ENCODE results near the gene TMEM31.

TMEM31 gene, protein sequence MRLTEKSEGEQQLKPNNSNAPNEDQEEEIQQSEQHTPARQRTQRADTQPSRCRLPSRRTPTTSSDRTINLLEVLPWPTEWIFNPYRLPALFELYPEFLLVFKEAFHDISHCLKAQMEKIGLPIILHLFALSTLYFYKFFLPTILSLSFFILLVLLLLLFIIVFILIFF

DNA sequence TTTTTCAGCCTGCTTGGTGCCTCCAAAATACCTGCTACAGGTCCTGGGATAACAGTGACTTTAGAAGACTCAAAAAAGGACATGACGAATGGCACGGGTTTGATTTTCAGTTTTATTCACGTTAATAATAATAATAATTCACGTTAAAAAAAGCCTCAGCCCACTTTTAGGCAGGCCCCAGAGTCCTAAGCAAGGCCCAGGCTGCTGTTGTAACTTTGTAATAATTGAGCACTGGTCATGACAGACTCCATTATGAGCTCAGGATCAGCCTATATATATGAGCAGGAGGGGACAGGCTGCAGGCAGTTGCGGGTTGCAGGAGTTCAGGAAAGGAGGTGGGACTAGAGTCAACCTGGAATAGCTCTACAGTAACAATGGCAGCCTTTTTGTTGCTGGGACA, at the start of gene TMEM31:
Gene TMEM31 (plus strand): TSS at position 301 of the 400 bp plus-strand sequence. CDS start 1,350 bp downstream, outside the sequence.
- H3K4me3 ChIP-seq: no peak within 1 kb of the TSS
- no peak within 1 kb of the TSS for H3K27ac ChIP-seq

DNA sequence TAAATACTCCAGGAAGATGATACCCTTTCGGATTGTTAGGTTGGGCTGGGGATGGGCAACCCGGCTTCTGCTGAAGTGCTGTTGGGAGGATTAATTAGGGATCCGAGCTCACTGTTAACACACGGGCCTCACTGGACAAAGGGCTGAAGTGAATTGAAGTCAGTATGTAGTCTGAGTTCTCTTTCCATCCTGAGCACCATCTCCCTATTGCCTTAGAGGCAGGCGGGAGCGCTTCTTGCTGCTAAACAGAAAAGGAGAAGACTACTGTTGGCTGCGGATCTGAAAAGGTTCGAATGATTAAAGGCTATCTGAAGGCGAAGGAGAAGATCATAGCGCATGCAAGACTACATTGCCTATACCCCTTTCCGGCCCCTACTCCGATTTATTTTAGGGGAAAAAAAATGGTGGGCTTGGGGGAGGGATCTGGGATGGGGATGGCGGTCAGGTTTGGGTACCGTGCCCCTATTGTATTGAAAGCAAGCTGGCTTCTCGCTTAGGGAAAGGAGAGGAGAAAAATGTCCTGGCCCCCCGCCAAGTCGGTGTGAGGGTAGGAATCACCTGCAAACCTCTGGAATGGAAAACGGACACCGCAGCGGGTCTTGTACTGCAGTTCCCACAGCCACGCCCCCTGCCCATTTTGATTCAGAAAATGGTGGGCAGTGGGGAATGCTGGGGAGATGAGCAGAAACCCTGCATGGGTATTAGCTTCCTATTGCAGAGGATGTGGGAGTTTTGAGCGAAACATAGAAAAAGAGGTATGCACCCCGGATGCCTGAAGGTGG, 46.5 kb upstream of the TMEM31 start:
- no peak overlapping the region for H3K4me3 ChIP-seq
- H3K27ac ChIP-seq: no peak overlapping the region

DNA sequence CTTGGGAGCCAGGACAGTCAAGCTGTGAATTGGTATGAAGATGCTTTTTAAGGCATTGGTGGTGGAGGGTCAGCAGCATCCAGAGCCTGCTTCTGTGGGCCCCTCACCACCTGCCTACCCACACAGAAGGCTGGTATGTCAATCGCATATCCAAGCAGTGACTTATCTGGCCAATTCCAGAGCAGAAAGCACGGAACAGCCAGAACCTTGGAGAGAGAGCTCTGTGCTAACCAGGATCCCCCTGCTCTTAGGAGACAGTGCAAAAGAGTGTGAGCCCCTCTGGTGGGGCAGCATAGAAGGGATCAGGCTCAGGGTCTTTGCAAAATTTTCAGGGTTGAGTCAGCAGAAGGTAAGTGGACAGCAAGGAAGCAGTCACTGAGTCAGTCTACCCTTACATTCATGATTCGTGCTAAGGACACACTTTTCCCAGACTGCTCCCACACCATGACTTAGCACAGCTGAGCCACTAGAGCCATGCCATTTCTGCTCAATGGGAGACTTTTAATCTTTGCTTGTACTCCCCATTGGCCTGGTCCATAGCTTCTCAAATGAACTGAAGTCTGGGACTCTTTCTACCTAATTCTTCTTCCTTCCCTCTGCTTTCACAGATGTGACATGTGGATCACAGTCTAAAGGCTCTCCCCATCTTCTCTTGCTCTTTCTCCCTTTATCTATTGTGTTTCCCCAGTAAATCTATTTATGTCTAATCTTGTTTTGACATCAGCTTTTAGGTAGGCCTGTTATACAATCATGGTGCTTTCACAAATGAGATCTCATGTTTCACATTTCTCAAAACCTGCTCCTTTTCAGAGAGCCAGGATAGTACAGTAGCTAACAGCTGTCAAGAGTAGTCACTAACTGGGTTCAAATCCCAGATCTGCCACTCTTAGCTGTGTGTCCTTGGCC, 44.3 kb upstream of the TMEM31 start:
- Histone ChIP-seq H3K27ac (no peak overlapping the region), H3K4me3 (no peak overlapping the region)

DNA sequence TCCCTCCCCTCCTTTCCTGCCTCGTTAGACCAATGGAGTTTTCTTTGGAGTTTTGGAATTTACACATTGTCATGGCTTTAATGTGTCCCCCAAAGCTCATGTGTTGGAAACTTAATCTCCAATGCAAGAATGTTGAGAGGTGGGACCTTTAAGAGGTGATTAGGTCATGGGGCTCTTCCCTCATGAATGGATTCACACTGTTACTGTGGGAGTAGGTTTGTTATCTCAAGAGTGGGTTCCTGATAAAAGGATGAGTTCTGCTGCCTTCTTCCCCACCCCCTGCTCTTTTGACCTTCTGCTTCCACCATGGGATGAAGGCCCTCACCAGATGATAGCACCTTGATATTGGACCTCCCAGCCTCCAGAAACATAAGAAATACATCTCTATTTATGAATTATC, 41.0 kb upstream of the TMEM31 start:
- no peak overlapping the region for H3K4me3 ChIP-seq
- H3K27ac ChIP-seq: no peak overlapping the region

DNA sequence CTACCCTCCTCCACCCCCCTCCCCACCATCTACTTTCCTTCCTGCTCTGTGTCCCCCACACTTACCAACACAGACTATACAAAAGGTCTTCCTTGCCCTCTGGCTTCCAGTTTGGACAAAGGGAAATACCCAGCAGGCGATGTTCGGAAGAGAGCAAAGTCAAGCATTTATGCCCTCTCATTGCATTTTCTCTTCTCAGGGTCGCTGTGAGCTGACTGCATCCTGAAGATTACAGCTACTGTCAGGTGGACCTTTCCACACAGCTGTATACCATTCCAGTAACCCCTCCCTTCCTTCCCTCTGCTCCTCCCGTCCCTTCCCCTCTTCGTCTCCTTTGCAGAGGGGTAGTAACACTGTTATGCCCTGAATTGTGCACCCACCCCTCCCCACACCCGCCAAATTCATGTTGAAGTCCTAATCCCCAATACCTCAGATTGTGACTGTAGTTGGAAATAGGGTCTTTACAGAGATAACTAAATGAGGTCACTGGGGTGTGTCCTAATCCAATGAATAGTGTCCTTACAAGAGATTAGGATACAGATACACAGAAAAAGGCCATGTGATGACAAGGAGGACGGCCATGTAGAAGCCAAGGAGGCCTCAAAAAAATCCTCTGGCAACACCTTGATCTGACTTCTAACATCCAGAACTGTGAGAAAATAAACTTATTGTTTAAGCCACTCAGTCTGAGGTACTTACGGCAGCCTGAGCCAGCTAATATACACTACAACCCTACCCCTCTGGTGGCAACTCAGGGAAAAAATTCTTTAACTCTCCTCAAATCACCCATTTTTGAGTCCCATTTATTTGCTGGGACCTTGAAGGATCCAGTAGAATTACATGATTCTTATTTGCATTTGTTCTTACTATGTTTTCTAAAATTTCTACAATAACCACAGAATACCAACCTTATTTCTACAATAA, 35.9 kb upstream of the TMEM31 start:
- Histone ChIP-seq H3K4me3 (no peak overlapping the region), H3K27ac (no peak overlapping the region)

DNA sequence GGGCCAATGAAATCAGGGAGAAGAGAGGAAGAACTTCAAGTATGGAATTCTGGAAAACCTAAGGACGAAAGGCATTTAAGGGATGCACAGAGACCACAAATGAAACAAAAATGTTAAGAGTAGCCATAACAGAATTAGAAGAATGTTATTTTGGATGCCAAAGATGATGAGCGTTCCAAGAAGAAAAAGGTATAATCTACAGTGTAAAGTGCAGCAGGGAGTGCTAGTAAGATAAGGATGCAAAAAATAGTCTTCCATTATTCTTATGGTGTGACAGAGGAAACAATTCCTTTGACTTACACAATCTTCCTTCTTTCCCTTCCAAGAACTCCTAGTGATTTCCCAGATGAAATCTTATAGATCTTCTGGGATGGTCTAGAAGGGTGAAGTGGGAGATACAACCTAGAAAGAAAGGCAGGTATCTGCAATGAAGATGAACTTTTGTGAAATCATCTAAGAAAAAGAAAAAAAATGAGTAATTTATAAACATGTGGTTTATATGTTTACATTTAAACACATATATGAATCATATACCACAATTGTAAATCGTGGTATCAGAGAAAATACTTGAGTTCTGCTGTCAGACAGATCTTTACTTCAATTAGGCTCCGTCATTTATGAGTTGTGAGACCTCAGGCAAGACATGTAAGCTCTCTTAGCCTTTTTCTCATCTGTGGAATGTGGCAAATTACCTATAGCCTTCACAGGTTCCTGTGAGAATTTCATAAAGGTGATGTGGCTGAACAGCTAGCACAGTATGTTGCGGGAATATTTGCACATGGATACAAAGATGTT, 32.3 kb upstream of the TMEM31 start:
- Histone ChIP-seq H3K4me3 (no peak overlapping the region), H3K27ac (no peak overlapping the region)

DNA sequence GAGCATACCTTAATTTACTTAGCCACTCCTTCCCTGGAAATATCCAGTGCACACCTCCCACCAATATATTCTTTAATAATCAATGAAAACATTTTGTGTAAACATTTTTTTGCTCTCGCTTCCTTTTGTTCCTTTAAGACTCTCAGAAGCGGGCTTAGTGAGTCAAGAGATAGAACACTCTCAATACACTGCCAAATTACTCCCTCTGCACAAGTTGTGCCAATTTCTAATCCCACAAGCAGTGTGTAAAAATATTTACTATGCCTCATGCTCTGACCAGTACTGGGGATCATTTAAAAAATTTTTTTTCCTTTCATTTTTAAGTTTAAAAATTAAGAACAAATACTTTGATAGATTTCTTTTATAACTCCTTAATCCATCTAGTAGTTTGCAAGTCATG, 29.3 kb upstream of the TMEM31 start:
- Histone ChIP-seq H3K4me3 (no peak overlapping the region), H3K27ac (no peak overlapping the region)

DNA sequence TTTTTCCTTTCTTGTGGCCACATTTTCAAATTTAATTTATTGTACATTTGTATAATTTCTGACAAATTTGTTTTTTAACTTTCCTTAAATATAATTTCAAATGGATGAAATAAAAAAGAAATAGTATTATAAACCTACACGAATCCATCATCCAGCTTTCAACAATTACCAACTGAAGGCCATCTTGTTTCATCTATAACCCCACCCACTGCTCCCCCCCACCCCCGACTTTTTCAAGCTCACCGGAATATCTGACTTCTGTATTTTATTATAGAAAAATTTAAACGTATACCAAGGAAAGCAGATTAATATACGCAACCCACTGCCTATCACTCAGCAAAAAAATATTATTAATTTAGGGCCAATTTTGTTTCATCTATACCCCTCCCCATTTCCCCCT, 25.3 kb upstream of the TMEM31 start:
- peak overlapping the region; percentile 34 to 58 (median 48) for H3K4me3 ChIP-seq
- peak overlapping the region in 11 of 21 experiments; percentile 77 to 93 (median 86) for H3K27ac ChIP-seq

DNA sequence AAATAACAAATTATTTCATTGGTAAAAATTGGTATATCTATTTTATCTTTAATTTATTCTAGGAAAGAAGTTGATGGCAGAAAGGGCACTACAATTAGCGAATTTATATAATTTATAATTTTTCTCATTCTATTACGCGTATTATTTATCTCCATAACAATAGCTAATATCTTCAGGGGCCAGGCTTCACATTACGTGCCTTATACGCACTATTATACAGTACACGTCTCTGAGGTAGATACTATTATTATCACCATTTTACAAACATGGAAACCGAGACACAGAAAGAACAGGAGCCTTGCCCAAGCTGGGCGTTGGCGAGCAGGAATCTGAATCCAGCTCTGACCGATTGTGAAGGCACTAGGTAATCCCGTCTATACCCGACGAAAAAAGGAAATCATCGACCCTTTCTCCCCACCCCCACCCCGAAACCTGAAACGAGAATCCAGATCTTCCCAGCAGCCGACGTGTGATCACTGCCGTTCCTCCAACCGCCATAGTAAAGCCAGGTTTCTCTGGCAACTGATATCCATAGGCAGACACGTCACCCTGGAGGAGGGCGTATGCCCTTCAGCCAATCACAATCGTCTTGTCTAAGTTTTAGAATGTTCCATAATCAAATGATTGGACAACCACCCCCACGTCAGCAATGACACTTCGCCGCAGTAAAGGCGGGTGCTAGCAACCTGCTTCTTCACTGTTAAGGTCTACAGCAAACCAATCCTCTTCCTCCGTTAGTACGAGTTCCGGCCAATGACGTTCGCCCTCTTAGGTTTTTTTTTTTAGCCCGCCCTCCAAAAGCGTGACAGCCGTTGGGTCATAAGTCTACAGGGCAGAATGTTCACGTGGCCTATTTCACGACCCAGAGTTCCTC, 24.3 kb upstream of the TMEM31 start, which contains the start of gene MORF4L2:
Gene MORF4L2 (minus strand): TSS at position 501 of the 874 bp plus-strand sequence. CDS start 9,672 bp downstream, outside the sequence.
- H3K27ac ChIP-seq: peak within 1 kb of the TSS; percentile 58 to 96 (median 89)

DNA sequence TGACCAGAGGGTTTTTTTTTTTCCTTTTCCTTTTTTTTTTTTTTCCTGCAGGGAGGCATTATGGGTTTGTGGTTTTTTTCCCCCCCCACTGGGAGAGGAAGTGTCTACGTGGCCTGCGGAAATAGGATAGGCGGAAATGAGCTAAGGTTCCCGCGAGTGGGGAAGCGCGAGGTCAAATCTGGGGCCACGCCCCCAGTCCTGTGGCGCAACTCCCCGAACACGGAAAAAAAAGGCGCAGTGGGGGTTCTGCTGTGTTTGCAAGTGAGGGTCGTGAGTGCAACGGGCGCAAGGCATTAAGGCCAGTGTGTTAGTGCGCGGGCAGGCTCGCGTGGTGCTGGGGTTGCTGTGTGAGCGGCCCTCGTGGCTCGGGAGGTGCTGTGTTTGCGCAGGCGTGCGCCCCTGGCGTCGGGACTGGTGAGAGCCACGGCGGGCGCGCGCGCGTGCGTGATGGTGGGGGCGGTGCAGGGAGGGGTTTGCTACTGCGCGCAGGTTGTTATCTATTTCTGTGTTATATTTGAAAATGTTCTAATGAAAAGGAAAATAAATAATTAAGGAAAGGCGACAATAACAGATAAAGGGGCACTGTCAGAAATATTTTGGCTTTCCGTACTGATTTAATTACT, 23.5 kb upstream of the TMEM31 start:
- peak overlapping the region; percentile 58 to 96 (median 89) for H3K27ac ChIP-seq

More for the DNA sequence above, 24.3 kb upstream of the TMEM31 start, which contains the start of gene MORF4L2:
- peak within 1 kb of the TSS; percentile 45 to 60 (median 48) for H3K4me3 ChIP-seq

DNA sequence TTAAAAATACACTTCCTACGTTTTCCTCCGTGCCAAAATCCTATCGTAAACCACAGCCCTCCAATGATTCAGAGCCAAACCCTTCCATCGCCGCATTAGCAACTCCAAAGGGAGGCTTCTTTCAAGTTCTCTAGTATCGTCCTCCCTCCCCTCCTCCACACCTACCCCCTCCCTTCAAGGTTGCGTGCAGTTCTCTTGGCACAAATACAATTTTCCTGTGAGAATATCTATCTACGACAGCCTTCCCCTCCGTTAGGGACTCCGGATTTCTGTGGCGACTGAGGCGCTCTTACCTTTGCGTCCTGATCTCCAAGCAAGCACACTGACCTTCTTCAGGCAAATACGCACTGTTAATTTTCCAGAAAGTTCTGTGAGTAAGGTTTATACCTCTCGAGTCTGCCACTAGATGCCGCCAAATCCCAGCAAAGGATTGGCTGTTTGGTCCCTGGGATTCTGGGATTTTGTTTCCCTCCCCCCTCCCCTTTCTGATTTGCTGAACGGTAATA, 23.0 kb upstream of the TMEM31 start:
- peak overlapping the region; percentile 58 to 96 (median 89) for H3K27ac ChIP-seq
- peak overlapping the region; percentile 45 to 60 (median 48) for H3K4me3 ChIP-seq

More for the DNA sequence above, 23.5 kb upstream of the TMEM31 start:
- peak overlapping the region; percentile 45 to 60 (median 48) for H3K4me3 ChIP-seq

DNA sequence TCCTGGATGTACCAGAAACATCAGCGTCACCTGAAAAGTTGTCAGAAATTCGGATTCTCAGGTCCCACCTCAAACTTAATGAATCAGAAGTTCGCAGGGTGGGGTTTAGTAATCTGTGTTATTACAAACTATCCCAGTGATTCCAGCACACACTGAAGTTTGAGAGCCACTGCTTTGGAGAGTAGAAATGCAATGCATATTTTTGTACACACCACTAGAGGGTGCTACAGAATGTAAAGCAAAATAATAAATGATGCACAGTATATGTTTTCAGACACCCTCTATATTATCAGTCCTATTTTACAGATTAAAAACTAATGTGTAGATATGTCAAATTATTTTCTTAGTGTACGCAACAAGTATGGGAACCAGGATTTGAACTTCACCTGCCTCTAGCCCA, 21.8 kb upstream of the TMEM31 start:
- H3K27ac ChIP-seq: no peak overlapping the region
- H3K4me3 ChIP-seq: no peak overlapping the region

DNA sequence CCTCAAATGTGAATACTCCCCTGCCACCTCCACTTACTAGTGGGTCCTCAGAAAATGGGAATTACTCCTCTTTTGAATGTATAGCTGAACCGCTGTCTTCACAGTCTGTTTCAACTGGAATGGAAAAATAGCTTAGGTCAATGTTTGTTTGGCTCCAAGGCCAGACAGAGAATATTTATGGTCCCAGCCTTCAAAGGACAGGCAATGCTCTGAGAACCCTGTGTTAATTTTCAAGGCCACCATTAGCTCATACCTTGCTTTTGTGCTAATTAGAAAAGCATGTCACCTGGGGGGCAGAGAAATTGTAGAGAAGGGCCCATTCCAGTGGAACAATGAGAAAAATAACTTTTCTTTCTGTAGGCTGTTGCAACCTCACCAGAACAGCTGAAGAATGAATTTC, 19.6 kb upstream of the TMEM31 start:
- Histone ChIP-seq H3K4me3 (no peak overlapping the region), H3K27ac (no peak overlapping the region)

DNA sequence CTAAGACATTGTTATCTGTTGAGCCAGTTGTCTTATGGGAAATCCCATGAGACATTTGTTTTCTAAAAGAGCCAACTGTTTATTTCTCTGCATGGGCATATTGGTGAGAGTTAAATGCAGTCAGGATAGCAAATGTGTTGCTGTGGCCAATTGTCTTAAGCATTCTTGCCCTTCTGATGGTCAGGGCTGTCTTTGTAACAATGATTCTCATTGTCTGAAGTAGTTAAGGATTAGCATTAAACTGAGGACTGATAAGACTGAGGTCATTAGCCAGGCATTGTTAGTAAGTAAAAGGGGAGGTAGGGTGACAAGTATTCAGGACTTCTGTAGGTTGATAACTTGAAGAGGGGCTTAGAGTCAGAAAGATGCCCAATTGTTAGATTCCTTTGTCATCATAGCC, 13.0 kb upstream of the TMEM31 start:
- H3K27ac ChIP-seq: no peak overlapping the region

DNA sequence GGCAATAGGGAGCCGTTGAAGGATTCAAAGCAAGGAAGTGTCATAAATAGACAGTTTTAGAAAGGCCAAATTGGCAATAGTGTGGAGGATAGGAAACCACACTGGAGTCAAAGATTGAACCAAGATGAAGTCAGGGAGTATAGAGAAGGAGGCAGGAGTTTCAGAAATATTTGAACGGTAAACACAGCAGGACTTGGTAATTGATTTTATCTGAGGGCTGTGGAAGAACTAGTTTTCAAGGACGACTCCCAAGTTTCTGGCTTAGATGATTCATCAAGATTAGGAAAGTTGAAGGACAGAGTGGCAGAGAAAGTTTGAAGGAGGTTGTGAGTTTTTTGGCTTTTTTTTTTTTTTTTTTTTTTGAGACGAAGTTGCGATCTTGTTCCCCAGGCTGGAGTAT, 11.5 kb upstream of the TMEM31 start:
- H3K27ac ChIP-seq: no peak overlapping the region
- no peak overlapping the region for H3K4me3 ChIP-seq

More for the DNA sequence above, 13.0 kb upstream of the TMEM31 start:
- no peak overlapping the region for H3K4me3 ChIP-seq

DNA sequence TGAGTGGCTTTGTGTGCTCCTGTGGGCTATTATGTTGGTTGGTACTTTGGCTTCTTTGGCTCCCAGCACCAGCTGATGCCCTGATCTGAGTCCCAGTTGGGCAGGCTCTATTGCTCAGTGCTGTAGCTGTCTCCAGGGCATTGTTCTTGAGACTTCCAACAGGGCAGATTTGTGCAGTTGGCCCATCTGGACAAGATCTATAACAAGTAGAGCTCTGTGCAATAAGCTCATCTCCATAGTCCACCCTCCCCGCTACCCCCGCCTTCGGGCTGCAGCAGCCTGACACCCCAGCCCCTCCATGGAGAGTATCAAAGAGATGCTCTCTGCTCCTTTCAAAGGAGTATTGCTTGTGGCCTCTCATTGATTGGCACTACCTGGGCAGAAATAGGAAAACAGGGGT, 5.8 kb upstream of the TMEM31 start:
- Histone ChIP-seq H3K4me3 (no peak overlapping the region), H3K27ac (no peak overlapping the region)

DNA sequence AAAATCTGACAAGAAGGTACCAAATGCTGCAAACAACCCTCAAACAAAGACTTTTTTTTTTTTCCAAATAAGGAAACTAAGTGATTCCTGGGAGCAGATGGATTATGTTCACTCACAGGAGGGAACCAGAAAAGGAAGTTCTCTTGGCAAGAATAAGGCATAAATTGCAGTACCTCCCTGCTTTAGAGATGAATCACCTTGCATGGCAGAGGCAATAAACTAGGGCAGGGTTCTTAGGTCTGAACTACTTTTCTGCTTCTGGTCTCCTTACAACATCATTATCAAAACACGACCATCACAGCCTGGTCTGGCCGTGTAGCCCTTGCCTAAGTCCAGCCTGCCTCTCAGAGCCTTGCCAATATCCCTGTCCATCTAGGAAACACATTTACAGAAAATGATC, 6.3 kb downstream of the TMEM31 start:
- H3K4me3 ChIP-seq: no peak overlapping the region
- no peak overlapping the region for H3K27ac ChIP-seq

All from skin epidermis (tissue), 12 donors.